CD4-positive, alpha-beta T cell treated with Interleukin-6 for 4 hours (primary cell): Measurements from ENCODE around the gene TGFBR3.

Experiments
- DNase-seq: peaks from one replicate; pipeline ENCODE4 v3.0.0-alpha.2; 2020; ENCODE audit warnings: mixed read lengths

Gene TGFBR3

DNA sequence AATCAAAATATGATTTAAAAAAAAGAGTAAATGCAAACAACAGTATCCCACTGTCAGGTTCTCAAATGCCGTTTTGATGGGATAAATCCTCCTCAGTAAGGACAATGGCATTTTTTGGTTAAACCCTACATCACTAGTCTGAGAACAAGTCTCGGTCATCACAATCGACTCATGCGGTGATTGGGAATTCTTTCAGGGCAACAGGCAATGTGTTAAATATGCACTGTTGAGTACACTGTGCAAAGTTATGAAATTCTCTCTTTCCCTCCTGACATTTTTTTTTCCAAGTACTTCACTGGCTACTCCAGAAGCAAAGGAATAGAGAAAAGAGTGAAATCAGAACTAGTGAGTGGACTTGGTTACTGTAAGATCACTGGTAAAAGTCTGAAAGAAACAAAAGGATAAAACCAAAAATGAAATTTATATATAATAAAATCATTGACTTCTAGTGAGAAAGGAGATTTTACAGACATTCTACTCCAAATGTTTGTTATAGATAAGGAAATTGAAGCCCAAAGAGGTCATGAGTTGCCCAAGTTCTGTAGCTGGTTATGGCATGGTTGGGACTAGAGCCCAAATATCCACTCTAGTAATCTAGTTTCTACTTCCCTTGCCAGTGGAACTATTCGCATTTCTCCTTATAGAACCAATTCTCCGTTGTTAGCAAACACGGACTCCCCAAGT, 111.3 kb downstream of the TGFBR3 start:
- no peak for DNase-seq

DNA sequence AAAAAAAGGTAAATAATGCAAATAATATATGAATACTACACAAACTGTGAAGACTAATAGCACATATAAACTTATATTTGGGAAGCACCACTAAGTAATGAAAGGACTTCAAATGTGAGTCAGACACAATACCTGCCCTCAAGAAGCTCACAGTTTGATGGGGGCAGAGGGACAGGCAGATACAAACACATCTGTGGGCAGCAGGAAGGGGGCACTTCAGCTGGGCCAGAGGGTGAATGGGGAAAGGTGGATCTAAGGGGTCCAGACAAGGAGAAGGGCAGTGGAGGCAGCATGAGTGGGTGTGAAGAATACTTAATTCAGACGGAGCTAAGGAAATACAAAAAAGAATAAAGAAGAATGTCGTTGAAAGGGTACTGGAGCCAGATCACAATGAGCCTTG, 114.2 kb downstream of the TGFBR3 start:
- DNase-seq = no peak

- DNase-seq = no peak
Observed at GRCh38 chr1:91770667-91771268, 115.2 kb downstream of the TGFBR3 start.

DNA sequence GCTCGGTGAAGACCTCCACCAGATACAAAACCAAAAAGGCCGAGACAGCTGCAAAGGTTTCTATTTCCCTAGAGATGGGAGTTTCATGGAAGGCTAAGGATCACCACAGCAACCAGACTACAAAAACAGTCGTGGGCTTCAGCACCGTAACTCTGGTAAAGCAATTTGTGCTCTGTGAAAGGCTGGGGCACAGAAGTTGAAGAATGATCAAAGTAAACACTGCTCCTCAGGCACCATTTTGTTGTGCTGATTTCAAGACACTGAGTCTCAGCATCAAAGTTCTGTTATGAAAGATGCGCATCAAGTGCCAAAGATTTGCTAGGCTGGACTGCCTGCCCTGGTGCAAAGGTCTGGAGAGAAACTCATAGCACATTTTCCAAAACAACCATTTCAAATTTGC, 116.2 kb downstream of the TGFBR3 start:
- DNase-seq = no peak

GRCh38 chr1:91768786-91769725, 116.9 kb downstream of the TGFBR3 start:
- no peak for DNase-seq

DNA sequence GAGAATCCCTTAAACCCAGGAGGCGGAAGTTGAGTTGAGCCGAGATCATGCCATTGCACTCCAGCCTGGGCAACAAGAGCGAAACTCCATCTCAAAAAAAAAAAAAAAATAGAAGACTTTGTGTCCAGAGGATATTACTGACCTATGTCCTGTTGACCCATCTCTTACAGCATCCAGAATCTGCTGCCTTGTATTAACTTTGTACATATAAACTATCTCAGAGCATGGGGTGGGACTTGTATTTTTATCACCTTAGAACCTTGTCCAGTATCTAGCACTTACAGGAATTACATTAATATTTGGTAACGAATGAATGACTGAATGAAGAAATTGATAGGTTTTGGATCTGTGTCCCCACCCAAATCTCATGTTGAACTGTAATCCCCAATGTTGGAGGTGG, 117.8 kb downstream of the TGFBR3 start:
- DNase-seq = no peak

DNA sequence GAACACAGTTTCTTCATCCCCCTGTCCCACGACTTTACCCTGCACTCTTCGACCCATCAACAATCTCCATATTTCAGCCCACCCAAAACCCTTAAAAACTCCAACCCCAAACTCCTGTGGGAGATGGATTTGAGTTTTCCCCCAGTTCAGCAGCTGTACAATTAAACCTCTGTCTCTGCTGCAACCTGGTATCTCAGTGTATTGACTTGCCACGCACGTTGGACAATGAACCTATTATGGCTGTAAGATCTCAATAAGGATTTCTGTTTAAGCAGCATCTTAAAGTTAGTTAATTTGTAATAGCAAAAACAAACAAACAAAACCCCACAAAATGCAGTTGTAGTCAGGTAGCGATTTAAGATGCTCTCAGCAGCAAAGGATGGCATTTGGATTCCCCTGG, 119.1 kb downstream of the TGFBR3 start:
- DNase-seq = no peak

DNA sequence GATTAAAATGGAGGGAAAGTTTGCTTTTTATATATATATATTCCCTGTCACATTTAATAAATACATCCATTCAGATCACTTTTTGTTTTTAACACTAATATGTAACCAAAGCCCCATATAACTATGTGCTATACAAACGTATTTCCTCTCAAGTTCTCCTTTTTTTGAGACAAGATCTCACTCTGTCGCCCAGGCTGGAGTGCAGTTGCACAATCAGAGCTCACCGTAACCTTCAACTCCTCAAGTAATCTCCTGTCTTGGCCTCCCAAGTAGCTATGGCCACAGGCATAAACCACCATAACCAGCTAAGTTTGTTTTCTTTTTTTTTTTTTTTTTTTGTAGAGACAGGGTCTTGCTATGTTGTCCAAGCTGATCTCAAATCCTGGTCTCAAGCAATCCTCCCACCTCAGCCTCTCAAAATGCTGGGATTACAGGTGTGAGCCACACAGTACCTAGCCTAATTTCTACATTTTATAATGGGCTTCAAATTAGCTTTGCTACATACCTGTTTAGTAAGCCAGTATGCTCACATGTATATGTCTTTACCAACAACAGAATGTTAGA, 120.0 kb downstream of the TGFBR3 start:
- DNase-seq = no peak

DNA sequence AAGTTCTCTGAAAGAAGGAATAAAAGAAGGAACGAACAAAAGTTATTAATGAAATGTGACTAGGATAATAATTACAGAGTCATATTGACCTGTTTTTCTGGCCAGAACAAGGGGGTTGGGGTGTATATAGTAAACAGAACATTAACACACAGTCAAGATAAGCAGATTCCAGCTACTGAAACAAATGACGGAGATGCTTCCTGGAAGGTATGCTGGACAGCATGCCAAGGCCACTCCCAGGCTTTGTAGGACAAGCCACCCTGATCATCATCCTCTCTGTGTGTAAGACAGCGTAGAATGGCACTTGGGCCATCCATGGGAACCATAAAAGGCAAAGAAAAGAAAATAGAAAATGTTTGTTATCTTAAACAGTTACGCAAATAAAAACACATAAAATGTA, 120.7 kb downstream of the TGFBR3 start:
- no peak for DNase-seq

- DNase-seq = no peak
Observed at GRCh38 chr1:91764471-91765115, 121.4 kb downstream of the TGFBR3 start.

DNA sequence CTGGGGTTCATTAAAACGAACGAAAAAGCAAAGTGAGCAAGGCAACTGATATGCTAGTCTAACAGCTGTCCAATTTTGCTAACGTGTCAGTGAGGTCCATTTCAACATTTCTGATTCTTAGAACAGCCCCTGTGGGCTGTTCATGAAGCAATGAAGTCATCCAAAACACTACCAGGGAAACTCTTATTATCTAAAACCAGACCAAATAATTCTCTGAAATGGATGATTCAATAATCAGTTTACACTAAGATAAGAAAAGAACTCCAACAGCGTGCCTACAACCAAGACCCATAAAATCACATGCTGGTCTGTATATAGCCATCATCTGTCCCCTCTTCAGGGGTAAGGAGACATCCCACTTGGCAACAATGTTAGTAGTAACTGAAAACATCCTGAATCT, 122.7 kb downstream of the TGFBR3 start:
- no peak for DNase-seq

- DNase-seq = no peak
Observed at GRCh38 chr1:91761295-91761721, 124.6 kb downstream of the TGFBR3 start.

DNA sequence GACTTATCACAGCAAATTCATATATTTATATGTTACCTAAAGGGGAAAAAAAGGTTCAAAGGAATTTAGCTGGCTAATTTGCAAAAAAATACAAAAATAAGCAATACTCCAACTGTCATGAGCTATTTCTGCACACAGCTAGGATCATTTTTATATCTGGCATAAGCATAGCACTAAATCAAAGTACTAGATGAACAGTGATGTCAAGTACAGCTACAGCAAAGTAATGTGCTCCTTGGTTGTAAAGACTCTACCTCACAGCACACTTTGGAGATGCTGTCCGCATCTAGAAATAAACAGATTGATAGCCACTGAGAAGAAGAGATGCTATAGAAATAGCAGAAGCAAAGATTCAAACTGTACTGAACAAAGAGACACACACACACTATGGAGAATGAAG, 125.4 kb downstream of the TGFBR3 start:
- DNase-seq = no peak

DNA sequence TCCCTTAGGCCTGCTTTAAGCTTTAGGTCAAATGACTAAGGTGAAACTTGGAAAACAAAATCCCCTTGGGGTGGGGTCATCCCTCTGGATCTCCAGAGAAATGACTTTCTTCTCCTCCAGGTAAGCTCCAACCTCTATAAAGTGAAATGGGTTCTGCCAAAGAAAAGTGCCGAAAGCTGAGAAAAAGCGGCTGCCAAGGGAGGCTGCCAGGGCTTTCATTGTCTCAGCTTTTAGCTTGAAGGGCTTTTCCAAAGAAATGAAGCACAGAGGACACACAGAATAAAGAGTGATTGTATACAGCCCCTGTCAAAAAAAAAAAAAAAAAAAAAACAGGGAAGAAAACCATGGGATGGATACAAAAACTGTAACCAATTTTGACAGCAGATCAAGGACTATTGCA, 126.9 kb downstream of the TGFBR3 start:
- no peak for DNase-seq

DNA sequence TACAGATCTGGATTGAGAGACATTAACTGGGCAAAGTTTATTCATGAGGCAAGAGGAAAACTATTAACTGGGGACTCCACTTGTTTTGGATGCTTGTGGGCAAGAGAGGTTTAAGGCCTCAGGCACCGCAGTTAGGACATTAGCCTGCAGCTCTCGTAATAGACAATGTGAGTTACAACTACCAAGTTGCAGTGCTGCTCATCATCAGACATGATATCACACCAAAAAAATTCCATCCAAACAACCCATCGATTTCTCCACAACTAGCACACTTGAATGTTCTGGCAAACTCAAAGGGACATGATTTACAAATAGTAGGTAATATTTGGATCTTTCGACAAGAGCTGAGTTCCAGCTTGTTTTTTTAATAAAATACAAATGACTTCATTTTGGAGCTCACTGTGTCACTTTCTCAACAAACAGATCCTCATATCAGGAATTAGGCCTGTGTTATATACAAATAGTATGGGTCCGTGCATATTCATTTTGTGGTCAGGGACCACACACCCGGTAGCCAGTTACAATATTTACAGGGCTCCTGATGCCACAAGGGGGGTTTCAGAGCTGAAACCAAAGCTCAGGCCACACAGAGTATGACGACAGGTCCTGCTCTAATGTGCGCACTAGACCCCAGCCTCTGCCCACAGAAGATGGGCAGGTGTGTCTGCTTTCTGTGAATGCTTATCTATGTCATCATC, 128.0 kb downstream of the TGFBR3 start:
- DNase-seq = no peak

- DNase-seq = no peak
Observed at GRCh38 chr1:91755702-91756287, 130.2 kb downstream of the TGFBR3 start.

DNA sequence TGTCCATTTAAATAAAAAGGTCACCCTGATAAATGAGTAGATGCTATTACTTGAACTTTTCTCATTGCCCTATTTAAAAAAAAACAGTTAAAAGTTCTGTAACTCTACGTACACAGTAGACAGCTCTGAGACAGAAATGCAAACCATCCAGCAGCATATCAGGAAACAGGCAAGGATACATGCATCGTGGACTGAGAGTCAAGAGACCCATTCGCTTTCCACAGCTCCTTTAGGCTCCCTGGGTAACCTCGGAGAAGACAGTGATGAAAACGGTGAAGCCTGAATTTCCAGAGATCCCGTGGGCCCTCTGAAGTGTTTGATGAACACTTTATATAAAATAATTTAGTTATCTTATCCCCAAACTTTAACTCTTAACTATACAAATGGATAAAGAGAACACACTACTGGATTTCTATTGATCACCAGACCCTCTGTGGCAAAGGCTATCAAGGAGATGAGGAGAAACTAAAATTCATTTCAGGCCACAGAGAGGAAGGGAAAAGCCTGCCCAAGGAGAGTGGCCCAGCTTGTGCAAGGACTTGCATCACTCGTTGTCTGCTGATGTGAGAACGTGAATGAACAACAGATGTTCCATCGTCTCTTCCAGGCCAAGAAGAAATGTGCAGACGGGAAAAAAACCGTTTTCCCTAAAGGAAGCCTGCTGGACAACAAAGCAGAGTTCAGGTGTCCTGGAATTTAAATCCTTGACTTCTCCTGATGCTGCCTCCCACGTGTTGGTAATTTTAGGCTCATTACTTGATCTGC, 131.0 kb downstream of the TGFBR3 start:
- no peak for DNase-seq

- DNase-seq = no peak
Observed at GRCh38 chr1:91754348-91754747, 131.6 kb downstream of the TGFBR3 start.

GRCh38 chr1:91753878-91754277, 132.1 kb downstream of the TGFBR3 start:
- DNase-seq = no peak

GRCh38 chr1:91752324-91752723, 133.6 kb downstream of the TGFBR3 start:
- no peak for DNase-seq

- DNase-seq = no peak
Observed at GRCh38 chr1:91751275-91751674, 134.7 kb downstream of the TGFBR3 start.
